Daoy (cell line): ENCODE measurements around the gene LRIG1. TPM values are rescaled to one million over a fixed set of nuclear protein-coding genes. Genes with fewer than 3 reads are reported as not detected.

Experiments
- DNase-seq: peaks from one replicate; pipeline ENCODE4 v3.0.0-alpha.2; 2015; ENCODE audit warnings: low read depth
- total RNA-seq: library from RNA; depleted of rRNA; stranded (reverse); fragments of >200 nt; shearing (Covaris generic); gene quantifications from 2 replicates; pipeline ENCODE4 v1.2.3, GENCODE V29; 2014

Gene LRIG1
- total RNA-seq, 1 experiment from 2014 or later, result 23.8 TPM

DNA sequence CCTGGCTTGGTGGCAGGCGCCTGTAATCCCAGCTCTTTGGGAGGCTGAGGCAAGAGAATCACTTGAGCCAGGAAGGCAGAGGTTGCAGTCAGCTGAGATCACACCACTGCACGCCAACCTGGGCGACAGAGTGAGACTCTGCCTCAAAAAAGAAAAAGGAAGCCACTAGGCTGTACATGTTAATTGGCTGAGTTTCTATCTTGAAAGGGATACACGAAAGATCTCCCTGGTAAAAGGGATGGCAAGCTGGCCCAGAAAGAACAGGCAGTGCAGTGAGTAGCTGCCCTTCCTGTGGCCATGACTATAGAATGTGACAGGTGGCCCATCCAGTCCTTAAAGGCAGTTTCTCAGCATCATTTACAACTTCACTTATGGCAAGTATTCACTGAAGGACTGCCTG lies 12.3 kb downstream of the LRIG1 start:
- DNase-seq, result no peak

- no peak for DNase-seq
These were observed 13.4 kb downstream of the LRIG1 start for GRCh38 chr3:66487465-66487864.

DNA sequence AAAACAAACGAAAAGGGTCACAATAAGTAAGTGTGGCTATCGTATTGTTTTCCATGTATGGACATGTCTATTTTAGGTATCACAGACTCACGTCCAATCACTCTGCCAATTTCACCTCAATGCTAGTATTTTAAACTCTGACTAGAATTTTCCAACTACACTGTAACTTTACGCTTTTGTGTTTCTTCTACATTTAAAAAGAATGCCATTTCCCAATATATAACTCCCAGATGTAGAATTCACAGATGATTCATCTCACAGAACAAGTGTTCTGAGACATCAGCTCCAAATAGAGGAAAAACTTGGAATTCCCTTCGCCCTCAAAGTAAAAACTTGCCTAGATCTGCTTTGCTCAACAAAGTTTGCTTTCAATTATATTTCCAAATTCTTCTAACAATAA lies 14.2 kb downstream of the LRIG1 start:
- DNase-seq, result no peak

DNA sequence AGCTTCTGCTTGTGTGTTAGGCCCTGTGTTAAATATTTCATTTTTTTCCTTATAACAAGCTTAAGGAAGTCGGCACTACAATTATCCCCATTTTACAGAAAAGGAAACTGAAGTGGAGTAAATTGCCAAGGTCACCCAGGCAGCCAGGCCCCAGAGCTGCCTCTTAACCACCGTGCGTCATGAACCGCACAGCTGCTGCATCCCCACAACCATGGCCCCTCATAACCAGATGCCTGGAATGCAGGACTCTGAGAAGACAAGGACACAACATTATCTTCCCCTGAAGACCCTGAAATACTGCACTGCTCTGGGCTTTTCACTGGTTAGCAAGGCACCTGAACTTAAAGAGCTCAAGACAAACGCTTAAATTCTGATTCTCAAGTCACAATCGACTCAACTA lies 14.6 kb downstream of the LRIG1 start:
- no peak for DNase-seq

GRCh38 chr3:66485291-66485968 lies 15.4 kb downstream of the LRIG1 start:
- DNase-seq, result peak; percentile 33

- no peak for DNase-seq
These were observed 16.5 kb downstream of the LRIG1 start for GRCh38 chr3:66484106-66484844.

- DNase-seq, result peak; percentile 46
These were observed 17.4 kb downstream of the LRIG1 start for GRCh38 chr3:66483409-66483906.

DNA sequence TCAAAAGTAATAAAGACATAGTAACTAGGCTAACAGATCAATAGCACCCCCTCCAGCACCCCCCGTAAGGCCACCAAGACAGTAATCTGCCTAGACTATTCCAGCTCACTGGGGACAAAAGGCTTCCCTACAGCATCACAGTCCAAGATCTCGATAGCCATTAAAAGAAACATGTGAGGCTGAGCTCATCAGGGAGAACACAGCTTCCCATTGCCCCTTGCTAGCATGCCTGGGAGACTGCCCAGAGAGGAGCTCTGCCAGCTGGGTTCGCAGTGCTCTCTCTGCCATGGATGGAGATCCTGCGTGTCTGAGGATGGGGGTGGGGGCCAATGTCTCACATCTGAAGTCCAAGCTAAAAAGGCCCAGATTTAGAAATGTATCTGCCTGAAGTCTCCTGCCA lies 17.8 kb downstream of the LRIG1 start:
- DNase-seq, result peak; percentile 53

GRCh38 chr3:66482018-66482404 lies 18.8 kb downstream of the LRIG1 start:
- no peak for DNase-seq

DNA sequence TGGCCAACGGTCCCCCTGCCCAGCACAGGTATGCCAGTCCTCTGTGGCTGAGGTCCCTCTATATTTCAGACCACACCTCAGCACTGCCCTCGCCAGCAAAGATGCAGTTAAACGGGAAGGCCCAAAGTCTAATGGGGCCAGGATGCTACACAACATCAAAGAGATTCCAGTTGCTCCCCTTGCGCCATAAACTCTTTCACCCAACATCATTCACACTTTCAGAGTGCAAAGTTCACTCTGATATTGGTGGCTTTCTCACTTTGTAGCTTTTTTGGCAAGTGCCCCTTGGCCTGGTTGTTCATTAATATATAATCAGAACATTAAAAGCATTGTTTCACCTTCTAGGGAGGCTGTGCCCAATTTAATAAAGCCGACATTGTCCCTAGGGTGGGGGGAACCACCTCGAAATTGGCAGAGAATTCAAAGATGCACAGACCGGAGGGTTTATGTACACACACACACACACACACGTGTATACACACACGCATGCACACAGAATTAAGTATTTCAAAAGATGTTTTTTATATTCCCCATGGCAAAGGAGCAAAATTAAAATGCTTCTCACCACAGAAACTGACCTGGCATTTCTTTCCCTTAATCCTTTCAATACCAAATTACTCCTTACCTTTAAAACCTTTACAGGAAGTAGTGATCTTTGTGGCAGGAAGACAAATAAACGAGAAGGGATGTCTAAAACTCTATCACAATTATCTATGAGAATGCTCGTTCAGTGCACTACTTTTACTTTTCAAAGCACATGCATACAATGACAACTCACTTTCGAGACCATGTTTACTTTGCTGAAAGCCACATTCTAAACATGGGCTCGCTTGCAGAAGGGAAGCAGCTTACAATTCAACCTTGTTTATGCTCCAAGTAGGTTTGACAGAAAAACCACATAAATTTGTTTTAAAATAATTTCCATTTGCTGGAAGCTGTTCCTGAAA lies 19.5 kb downstream of the LRIG1 start:
- DNase-seq, result no peak

GRCh38 chr3:66480666-66481065 lies 20.2 kb downstream of the LRIG1 start:
- no peak for DNase-seq

GRCh38 chr3:66479532-66479947 lies 21.3 kb downstream of the LRIG1 start:
- no peak for DNase-seq

DNA sequence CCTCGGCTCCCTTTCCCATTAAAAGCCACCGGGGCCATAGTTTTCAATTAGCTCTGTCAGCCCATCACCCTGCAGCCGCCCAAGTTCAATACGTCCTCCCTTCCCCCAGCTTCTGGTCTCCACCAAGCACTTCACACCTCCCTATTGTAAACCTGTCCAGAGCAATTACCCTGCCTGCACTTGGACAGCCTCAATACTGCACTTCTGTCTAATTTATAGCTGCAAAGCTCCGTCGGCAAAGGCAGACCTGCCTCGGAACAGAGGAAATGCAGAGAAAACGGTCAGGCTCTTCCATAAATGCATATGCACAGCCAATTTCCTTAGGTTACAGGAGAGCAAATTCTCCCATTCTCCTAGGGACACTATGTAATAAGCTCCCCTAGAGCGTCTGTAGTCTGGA lies 21.9 kb downstream of the LRIG1 start:
- DNase-seq, result no peak

DNA sequence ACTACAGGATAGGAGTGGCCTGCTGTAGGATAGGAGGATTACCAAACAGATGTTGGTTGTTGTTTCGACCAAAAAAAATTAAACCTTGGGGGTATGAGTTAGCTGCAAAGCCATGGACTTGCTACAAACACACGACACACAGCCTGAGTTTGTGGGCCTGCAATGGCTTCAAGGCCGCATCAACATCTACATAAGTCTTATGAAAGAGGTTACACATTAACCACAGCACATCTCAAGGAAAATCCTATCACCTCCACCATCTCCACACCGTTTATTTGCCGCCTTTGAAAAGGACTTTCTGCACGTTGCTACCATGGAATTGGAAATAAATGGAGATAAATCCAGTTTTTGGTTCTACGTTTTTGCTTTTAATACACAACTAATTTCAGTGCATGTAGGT lies 23.0 kb downstream of the LRIG1 start:
- DNase-seq, result no peak

DNA sequence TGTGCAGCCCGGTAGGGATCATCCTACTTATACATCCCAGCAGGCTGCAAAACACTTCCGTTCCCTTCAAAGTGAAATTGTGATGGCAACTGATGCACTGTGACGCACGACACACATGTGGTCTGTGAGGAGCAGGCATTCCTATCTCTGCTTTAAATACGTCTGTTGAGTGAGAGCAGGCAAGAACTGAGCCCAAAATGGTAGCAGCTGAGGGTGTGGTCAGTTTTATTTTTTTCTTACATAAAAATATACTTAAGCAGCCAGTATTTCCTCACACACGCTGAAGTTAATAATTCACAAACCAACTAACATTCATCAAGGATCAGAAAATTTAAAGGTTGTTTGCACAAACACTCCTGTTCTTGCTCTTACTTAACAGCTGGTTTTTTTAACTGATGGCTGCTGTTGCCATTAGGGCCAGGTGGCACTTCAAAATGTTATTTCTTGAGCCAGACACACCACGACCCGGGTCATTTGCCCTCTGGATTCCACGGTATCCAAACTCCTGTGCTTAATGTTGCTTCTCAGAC lies 23.9 kb downstream of the LRIG1 start:
- no peak for DNase-seq

GRCh38 chr3:66475386-66476020 lies 25.3 kb downstream of the LRIG1 start:
- no peak for DNase-seq

DNA sequence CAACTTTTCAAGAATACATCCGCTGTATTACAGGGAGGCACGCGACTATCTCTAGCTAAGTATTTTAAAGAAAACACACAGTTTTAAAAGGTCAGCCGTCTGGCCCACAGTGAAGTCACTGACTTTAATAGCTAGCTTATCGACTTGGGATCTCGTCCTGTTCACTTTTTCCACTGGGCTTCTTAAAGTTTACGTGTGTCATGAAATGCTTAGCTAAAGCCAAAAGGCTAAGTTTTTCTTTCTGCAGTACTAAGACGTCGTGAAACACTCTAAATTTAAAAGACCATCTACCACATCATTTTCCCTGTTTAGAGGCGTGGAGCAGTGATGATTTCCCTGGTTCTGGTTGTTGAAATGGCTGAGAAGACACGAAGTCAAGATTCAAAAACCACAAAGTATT lies 27.1 kb downstream of the LRIG1 start:
- no peak for DNase-seq

DNA sequence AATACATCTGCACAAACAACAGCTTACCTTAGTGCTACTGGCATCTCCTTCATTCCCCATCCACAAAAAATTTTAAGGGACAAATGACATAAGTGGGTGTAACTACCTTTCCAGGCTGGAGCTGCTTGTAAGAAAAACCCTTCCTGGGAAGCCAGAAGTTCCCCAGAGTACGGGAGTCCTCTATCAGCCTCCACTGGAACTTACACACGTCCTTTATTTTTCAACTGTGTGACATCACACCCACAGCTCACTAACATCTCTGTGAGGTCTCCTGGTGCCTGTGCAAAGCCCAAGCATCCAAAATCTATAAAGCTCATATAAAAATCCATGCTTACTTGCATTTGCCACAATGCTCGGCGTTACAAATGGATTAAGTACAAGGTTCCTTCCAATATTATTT lies 27.6 kb downstream of the LRIG1 start:
- DNase-seq, result peak; percentile 38

DNA sequence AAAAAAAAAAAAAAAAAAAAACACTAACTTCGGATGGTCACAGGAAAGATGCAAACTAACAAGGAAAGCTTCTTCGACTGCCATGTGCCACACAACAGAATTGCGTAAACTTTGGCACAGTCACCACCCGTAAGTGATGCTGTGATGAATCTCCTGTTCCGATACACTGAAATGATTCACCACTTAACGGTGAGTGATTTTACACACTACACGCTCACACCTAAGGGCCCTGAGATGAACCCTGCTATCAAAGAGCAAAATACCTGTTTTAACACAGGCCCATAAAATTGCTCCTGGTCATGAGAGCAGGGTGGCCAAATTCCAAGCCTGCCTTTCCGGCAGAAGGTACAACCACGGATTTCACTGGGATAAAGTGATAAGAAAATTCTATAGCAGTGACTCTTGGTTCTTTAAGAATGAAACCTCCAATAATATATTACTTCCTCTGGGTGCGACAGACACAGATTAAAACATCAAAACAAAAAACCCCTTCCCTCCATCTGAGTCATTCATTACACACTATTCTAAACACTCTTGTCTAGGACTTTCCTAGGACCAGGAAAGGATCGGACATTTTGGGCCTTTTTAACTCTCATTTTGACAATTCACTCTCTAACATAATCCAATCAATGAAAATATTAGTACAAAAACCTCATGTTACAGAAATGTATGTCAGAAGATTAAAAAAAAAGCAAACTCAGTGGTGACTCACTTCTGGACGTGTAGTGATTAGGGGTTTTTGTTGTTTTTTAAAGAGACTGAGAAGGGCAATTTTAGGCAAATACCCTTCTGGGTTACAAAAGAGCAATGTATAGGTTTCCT lies 28.3 kb downstream of the LRIG1 start:
- DNase-seq, result peak; percentile 77

- no peak for DNase-seq
These were observed 29.7 kb downstream of the LRIG1 start for GRCh38 chr3:66470956-66471686.
